ENCODE data around the gene TOM1L1.

The TOM1L1 gene

DNA sequence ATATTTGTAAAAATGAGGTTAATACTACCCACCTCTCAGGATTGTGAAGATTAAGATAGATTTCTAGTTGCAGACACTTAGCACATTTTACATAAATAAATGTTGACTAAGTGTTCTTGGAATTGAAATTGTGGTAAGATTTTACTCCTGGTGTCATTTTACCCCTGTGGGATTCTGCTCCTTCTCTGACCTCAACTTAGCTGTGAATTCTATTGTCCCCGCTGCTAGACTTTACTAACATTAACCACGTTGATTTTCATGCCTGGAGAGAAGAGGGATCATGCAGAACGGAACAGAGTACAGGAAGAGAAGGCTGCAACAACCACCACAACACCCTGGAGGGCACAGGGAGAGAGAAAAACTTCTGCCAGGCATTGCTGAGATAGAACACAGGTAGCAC is 2.1 kb upstream of the TOM1L1 start:
- no peak for DNase-seq (ENCODE audit: low read depth in 1 of 2, low spot score in 1 of 2)

DNA sequence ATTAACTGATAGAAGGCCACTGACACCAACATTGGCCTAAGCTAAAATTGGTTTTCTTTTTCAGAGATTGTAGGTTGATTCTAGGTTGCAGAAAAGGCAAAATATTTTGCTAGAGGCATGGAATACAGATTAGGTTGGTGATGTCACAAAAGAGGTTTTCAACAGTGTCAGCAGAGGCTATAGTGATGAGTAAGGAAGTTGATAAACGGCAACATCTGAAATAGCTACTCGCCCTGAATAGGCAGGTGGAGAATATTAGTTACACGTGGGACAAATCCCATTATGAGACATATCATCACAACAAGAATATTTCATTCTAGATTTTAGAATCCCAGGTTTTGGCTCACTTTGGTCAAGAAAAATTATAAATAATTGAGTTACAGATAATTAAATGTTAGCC is 1.5 kb upstream of the TOM1L1 start:
- no peak for DNase-seq (ENCODE audit: low read depth in 1 of 2, low spot score in 1 of 2)

- no peak for DNase-seq (ENCODE audit: low read depth in 1 of 2, low spot score in 1 of 2)
Measured at GRCh38 chr17:54899721-54900456, 763 bp upstream of the TOM1L1 start.

GRCh38 chr17:54901230-54901822 is 674 bp downstream of the TOM1L1 start:
- no peak for DNase-seq (ENCODE audit: low read depth in 1 of 2, low spot score in 1 of 2)

DNA sequence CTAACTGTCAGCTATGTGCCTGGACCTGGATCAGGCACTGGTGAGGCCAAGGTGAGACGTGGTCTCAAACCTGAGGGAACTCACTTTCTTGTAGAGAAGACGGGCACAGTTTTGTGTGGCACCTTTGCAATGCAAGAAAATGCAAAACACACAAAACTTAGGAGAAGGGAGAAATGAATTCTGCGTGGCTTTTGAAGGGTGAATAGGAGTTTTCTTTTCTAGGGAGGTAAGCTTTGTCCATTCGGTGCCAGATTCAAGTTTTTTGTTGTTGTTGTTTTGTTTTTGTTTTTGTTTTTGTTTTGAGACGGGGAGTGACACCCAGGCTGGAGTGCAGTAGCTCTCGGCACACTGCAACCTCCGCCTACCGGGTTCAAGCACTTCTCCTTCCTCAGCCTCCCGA is 1.4 kb downstream of the TOM1L1 start:
- DNase-seq (ENCODE audit: low read depth in 1 of 2, low spot score in 1 of 2), result no peak

DNA sequence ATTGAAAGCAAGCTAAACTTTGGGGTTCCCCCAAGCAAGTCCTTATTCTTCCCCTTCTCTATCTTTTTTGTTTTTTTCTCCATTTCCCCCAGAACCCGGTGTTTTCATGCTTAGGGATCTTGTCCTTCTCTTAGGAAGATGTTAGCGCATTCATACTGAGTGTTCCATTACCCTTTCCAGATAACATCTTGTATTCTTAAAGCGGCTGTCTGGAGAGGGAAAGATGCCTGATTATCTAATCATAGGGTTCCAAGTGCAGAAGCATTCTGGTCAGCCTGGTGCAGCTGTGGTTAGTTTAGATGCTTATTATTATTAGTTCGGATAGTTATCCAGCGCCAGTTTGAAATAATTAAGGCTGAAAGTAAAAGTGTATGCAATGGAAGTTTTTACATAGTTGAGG is 2.0 kb downstream of the TOM1L1 start:
- DNase-seq (ENCODE audit: low read depth in 1 of 2, low spot score in 1 of 2), result no peak

GRCh38 chr17:54903375-54903774 is 2.7 kb downstream of the TOM1L1 start:
- no peak for DNase-seq (ENCODE audit: low read depth in 1 of 2, low spot score in 1 of 2)

GRCh38 chr17:54906683-54907082 is 6.0 kb downstream of the TOM1L1 start:
- no peak for DNase-seq (ENCODE audit: low read depth in 1 of 2, low spot score in 1 of 2)

DNA sequence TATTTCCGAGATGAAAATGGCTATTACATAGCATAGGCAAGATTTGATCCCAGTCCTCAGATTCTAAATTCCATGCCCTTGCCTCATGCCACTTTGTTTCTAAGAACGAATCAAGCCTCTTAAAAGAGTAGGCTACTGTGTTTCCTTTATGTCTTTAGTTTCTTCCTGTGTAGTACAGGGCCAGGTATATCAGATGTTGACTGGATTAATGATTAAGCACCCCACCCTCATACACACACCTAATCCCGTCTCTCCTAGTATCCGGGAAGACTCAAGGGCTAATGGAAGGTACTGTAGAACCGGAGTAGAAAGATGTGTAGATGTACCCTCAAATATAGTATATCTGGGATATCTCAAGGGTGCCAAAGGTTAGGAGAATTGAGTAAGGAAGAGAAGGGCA is 6.7 kb downstream of the TOM1L1 start:
- DNase-seq (ENCODE audit: low read depth in 1 of 2, low spot score in 1 of 2), result no peak

DNA sequence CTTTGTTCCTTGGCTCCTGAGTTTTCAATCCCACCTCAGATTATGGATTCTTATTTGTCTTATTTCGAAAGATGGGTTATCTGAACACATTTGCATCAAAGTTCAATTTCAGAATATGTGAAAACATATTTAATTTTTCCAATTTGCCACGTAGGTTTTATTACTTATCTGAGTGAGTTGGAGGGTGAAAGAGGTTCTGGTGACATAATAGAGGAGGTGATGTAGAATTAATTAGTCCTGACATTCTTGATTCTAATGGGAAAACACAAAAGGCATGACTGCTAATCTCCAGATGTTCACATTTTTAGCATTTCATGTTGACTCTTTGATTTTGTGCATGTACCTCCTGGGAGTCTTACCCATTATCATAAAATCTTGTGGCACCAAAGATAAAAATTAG is 9.1 kb downstream of the TOM1L1 start:
- DNase-seq (ENCODE audit: low read depth in 1 of 2, low spot score in 1 of 2), result no peak

DNA sequence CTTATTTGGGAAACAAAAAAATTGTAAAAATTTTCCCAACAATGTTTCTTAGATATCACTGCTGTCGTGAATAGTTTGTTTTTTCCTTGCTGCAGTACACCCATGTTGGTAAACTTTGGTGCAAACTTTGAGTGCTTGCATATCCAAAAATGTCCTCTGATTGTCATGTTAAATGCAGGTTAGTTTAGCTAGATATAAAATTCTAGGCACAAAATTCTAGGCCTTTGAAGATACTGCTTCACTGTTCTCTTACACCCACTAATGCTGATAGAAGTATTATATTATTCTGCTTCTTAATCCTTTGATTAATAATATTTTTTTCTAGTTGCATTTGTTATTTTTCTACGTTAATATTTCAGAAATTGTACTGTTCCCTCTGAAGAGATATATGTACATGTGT is 16.1 kb downstream of the TOM1L1 start:
- no peak for DNase-seq (ENCODE audit: low read depth in 1 of 2, low spot score in 1 of 2)

- DNase-seq (ENCODE audit: low read depth in 1 of 2, low spot score in 1 of 2), result no peak
Measured at GRCh38 chr17:54919425-54919824, 18.8 kb downstream of the TOM1L1 start.

- DNase-seq (ENCODE audit: low read depth in 1 of 2, low spot score in 1 of 2), result no peak
Measured at GRCh38 chr17:54920819-54921218, 20.2 kb downstream of the TOM1L1 start.

- DNase-seq (ENCODE audit: low read depth in 1 of 2, low spot score in 1 of 2), result no peak
Measured at GRCh38 chr17:54924405-54924804, 23.8 kb downstream of the TOM1L1 start.

GRCh38 chr17:54927525-54927924 is 26.9 kb downstream of the TOM1L1 start:
- DNase-seq (ENCODE audit: low read depth in 1 of 2, low spot score in 1 of 2), result no peak

DNA sequence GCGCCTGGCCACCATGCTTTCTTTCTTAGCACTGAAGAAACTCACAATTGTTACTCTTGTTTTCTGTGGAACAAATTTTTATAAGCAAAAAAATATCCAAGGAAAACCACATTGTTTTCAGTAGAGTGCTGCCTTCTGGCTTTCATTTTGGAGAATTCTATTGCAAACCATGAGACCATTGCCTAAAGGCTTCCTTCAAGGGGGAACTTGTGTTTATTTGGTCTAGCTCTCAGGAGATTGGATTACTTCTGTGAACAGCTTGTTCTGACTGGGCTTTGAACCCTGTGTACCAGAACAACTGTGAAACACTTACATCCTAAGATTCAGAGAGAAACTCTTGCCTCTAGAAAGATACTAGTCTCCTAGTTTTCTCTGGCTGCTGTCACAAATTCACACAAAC is 32.1 kb downstream of the TOM1L1 start:
- no peak for DNase-seq (ENCODE audit: low read depth in 1 of 2, low spot score in 1 of 2)

GRCh38 chr17:54933921-54934320 is 33.3 kb downstream of the TOM1L1 start:
- no peak for DNase-seq (ENCODE audit: low read depth in 1 of 2, low spot score in 1 of 2)

- no peak for DNase-seq (ENCODE audit: low read depth in 1 of 2, low spot score in 1 of 2)
Measured at GRCh38 chr17:54935471-54935870, 34.8 kb downstream of the TOM1L1 start.

GRCh38 chr17:54937018-54937417 is 36.4 kb downstream of the TOM1L1 start:
- DNase-seq (ENCODE audit: low read depth in 1 of 2, low spot score in 1 of 2), result no peak

DNA sequence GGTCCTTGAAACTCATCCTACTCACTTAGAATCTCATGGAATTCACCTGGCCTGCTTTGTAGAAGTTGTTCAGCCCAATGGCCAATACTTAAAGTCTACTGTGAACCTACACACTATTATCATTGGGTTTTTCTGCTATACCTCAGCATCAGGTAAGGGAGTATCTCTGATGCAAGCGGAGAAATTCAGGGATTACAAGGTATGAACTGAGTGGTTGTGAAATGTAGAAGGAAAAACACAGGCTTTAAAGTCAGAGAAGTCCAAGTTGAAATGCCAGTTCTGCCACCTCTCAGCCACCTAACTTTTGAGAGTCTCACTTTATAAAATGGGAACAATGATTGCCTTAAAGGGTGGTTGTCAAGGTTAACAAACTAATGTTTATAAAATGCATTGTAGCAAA is 36.8 kb downstream of the TOM1L1 start:
- DNase-seq (ENCODE audit: low read depth in 1 of 2, low spot score in 1 of 2), result no peak

DNA sequence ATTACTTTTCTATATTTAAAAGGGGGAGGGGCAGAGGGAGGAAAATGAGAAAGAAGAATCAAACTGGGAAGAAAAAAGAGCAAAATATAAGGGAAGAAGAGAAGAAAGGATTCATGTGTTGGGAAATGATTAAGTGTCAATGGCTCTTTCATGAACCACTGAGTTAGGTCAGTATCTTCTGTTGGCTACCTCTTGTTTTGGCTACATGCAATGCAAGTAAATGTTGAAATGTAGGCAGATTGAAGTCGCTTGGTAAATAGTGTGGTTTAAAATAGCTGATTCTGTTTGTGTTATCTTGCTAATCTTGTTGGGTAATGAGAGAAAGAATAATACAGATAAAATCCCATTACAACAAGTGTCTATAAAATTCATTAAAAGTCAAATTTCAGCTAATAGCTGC is 40.6 kb downstream of the TOM1L1 start:
- no peak for DNase-seq (ENCODE audit: low read depth in 1 of 2, low spot score in 1 of 2)

GRCh38 chr17:54944796-54945195 is 44.1 kb downstream of the TOM1L1 start:
- DNase-seq (ENCODE audit: low read depth in 1 of 2, low spot score in 1 of 2), result no peak

GRCh38 chr17:54945231-54945630 is 44.6 kb downstream of the TOM1L1 start:
- no peak for DNase-seq (ENCODE audit: low read depth in 1 of 2, low spot score in 1 of 2)
